Nephron (organoid): Measurements from ENCODE around the gene SRGAP3.
A peak's percentile ranks its signal among the peaks of the same experiment; 100 is the strongest.

Experiments
- H3K27ac Mint-ChIP-seq, 3 experiments: 2 replicates each; pipeline ENCODE4 v1.8.0; 2020; ENCODE audit warnings: mixed read lengths in 3 of 3, mild to moderate bottlenecking in 2 of 3, moderate library complexity in 1 of 3
- H3K27me3 Mint-ChIP-seq: 2 replicates; pipeline ENCODE4 v1.8.0; 2021; ENCODE audit warnings: low read depth, mild to moderate bottlenecking, moderate library complexity, mixed read lengths
- H3K36me3 Mint-ChIP-seq: 2 replicates; pipeline ENCODE4 v1.8.0; 2020; ENCODE audit warnings: low read depth, mixed read lengths
- H3K4me1 Mint-ChIP-seq: 2 replicates; pipeline ENCODE4 v1.8.0; 2020; ENCODE audit warnings: mixed read lengths
- H3K4me3 Mint-ChIP-seq, 3 experiments: 2 replicates each; pipeline ENCODE4 v1.8.0; 2020; ENCODE audit warnings: mild to moderate bottlenecking in 3 of 3, mixed read lengths in 3 of 3, moderate library complexity in 2 of 3
- H3K9me3 Mint-ChIP-seq: 2 replicates; pipeline ENCODE4 v1.8.0; 2020; ENCODE audit warnings: mixed read lengths
- CTCF ChIP-seq, 3 experiments: fragments of 200-600 bp; sonication (generic); IDR thresholded peaks; one replicate each; pipeline ENCODE4 v1.5.0; 2021; ENCODE audit warnings: antibody characterized with exemption in 3 of 3; ENCODE audit not compliant: unreplicated experiment in 3 of 3

The SRGAP3 gene

DNA sequence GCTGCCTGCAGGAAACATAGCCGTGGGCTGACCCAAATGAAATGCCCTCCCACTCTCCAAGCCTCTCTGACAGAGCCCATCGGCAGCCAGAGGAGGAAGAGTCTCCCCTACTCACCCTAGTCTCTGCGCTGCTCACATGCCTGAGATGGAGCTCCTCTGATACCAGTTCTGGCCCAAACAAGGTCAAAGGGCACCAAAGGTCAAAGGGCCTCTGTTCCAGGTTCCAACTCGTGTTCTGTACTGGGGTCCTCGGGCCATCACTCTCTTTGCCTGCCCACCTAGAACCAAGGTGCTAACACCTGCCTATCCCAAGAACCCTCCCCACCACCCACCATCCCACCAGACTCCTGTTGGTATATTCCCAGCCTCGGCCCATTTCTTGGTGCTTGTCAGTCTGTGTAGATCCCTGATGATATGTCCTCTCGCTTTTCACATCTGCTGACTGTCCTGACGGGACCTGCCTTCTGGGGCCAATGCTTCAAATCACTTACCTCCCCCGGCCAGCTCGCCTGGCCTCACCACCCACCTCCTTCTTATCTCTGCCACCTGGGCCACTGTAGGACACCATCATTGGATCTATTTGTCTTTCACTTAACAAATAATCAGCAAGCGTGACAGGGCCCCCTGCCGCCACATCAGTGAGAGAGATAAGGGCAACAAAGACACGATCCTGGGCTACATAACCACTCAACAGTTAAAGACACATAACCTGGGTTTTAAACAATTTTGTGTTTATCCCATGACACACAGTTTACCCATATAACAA lies 90.4 kb downstream of the SRGAP3 start:
- H3K4me1 Mint-ChIP-seq = peaks cover 40% of the 10 kb centered on the region
- no peak overlapping the region for H3K4me3 Mint-ChIP-seq
- H3K27me3 Mint-ChIP-seq = no peaks in the 10 kb centered on the region
- no peaks in the 10 kb centered on the region for H3K9me3 Mint-ChIP-seq
- peak overlapping the region in 1 of 3 experiments; percentile 24 for H3K27ac Mint-ChIP-seq
- TF ChIP-seq CTCF (IDR thresholded peaks at IDR 0.05; ENCODE audit: unreplicated experiment in 3 of 3) = no peak
- no peaks in the 10 kb centered on the region for H3K36me3 Mint-ChIP-seq

- no peak for TF ChIP-seq CTCF (IDR thresholded peaks at IDR 0.05; ENCODE audit: unreplicated experiment in 3 of 3)
- Mint-ChIP-seq H3K27me3 (no peaks in the 10 kb centered on the region), H3K4me1 (peaks cover 43% of the 10 kb centered on the region), H3K27ac (peak overlapping the region in 2 of 3 experiments; percentile 21 to 60), H3K36me3 (peaks cover 3% of the 10 kb centered on the region), H3K9me3 (no peaks in the 10 kb centered on the region), H3K4me3 (no peak overlapping the region)
Observed at GRCh38 chr3:9157651-9158362, 91.6 kb downstream of the SRGAP3 start.

GRCh38 chr3:9156604-9157003 lies 92.8 kb downstream of the SRGAP3 start:
- Mint-ChIP-seq H3K4me1 (peaks cover 43% of the 10 kb centered on the region), H3K27ac (peak overlapping the region in 1 of 3 experiments; percentile 21), H3K36me3 (peaks cover 3% of the 10 kb centered on the region), H3K9me3 (peaks cover 3% of the 10 kb centered on the region), H3K27me3 (no peaks in the 10 kb centered on the region), H3K4me3 (no peak overlapping the region)
- TF ChIP-seq CTCF (IDR thresholded peaks at IDR 0.05; ENCODE audit: unreplicated experiment in 3 of 3) = no peak

DNA sequence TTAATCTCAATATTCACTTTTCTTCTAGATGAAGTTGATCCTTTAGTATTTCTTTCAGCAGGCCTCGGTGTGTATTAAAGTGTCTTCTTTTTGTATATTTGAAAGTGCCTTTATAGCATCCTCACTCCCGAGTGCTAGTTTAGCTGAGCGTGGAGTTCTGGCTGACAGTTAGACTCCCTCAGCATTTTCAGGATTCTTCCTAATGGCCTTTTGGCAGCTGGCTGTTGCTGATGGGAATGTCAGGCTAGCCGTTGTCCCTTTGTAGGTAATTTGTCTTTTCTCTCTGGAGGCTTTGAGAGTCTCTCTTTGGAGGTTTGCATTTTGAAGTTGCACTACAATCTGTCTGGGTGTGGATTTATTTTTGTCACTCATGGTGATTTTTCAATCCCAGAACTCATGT lies 94.4 kb downstream of the SRGAP3 start:
- Mint-ChIP-seq H3K9me3 (peaks cover 15% of the 10 kb centered on the region), H3K27me3 (no peaks in the 10 kb centered on the region), H3K36me3 (peaks cover 18% of the 10 kb centered on the region), H3K4me1 (peaks cover 43% of the 10 kb centered on the region), H3K27ac (peak overlapping the region; percentile 19 to 82 (median 24)), H3K4me3 (no peak overlapping the region)
- no peak for TF ChIP-seq CTCF (IDR thresholded peaks at IDR 0.05; ENCODE audit: unreplicated experiment in 3 of 3)

GRCh38 chr3:9153904-9154619 lies 95.4 kb downstream of the SRGAP3 start:
- peaks cover 22% of the 10 kb centered on the region for H3K36me3 Mint-ChIP-seq

More at GRCh38 chr3:9153904-9154619, 95.4 kb downstream of the SRGAP3 start:
- Mint-ChIP-seq H3K4me3 (no peak overlapping the region), H3K4me1 (peaks cover 37% of the 10 kb centered on the region), H3K27me3 (no peaks in the 10 kb centered on the region), H3K27ac (peak overlapping the region; percentile 24 to 82 (median 76)), H3K9me3 (peaks cover 17% of the 10 kb centered on the region)
- no peak for TF ChIP-seq CTCF (IDR thresholded peaks at IDR 0.05; ENCODE audit: unreplicated experiment in 3 of 3)
